HFF-Myc (cell line): ENCODE results near the gene DLG4.

Experiments
- DNase-seq: peaks from one replicate; pipeline ENCODE4 v3.0.0-alpha.2; 2011; ENCODE audit warnings: low read depth; ENCODE audit errors: extremely low read depth
- H3K4me3 ChIP-seq: replicated peaks from 2 replicates; pipeline ENCODE4 v1.5.1; 2011; ENCODE audit warnings: low read depth, mild to moderate bottlenecking, control low read depth, low read length
- CTCF ChIP-seq: IDR thresholded peaks from 2 replicates; pipeline ENCODE4 v1.5.1; 2012; ENCODE audit warnings: mild to moderate bottlenecking, low read depth, low read length, control low read depth; ENCODE audit errors: missing control alignments

DLG4 gene

DNA sequence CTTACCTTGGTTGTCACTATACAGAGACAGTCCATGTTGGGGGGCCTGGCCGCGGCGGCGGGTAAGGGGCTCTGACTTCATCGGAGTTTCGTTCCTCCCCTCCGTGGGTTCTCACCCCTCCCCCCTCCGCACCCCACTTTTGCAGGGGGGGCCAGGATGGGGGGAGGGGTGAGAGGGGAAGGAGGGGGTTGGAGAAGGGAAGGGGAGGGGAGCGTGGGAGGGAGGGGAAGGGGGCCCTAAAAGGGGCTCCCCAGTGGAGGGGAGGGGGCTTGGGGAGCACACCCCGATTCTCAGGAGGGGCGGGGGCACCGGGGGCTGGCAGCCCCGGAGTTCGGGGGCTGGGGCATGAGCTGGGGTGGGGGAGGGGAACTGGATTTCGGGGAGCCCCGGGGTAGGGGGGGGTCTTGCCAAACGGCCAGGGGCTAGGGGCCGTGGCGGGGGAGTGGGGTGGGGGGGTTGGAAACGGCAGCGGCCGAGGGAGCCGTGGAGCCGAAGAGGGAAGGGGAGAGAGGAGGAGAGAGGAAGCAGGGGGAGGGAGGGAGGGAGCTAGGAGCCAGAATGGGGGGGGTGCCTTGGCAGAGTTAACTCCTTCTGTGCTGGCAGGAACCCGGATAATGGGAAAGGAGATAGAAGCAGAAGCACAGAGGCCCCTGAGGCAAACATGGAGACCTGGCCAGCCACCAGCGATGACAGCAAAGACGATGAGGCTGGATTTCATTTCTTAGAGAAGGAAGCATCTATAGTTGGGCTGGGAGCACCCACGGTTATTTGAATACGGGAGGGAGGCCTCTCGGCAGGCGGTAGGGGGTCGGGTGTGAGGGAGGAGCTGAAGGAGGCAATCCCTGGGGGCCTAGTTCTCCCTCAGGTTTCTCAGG lies 2.3 kb downstream of the DLG4 start:
- no peak for TF ChIP-seq CTCF
- no peak for DNase-seq
- peak overlapping the region; percentile 63 for H3K4me3 ChIP-seq

- TF ChIP-seq CTCF = no peak
Observed at GRCh38 chr17:7216242-7217112, 3.2 kb downstream of the DLG4 start.

DNA sequence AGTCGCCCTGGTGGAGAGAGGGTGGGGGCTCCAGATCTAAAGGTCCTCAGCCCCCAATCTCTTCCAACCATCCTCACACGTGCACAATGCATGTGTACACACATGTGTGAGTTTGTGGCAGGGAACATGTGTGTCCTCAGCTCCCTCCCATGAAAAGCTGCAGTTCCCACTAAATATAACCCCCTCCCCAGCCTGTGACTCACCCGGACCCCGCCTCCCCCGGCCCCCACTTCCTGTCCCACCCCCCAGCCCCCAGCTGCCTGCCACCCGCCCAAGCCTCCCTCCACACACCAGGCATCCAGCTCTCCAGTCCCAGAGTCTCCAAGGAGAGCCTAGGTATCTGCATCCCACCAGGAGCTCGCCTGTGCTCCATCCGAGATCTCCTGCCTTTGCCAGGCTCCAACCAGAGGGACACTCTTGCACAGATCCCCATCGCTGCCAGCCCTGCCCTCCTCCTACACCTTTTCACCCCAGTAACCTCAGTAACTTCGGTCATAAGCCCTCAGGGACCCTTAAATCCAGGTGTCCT lies 3.9 kb downstream of the DLG4 start:
- DNase-seq = no peak
- peak overlapping the region; percentile 63 for H3K4me3 ChIP-seq
- no peak for TF ChIP-seq CTCF

More at GRCh38 chr17:7216242-7217112, 3.2 kb downstream of the DLG4 start:
- no peak for DNase-seq
- H3K4me3 ChIP-seq = peak overlapping the region; percentile 63

GRCh38 chr17:7215136-7215638 lies 4.4 kb downstream of the DLG4 start:
- TF ChIP-seq CTCF = no peak
- no peak for DNase-seq
- H3K4me3 ChIP-seq = peak overlapping the region; percentile 63

GRCh38 chr17:7214300-7215135 lies 5.1 kb downstream of the DLG4 start:
- TF ChIP-seq CTCF = peak; percentile 61
- peak; percentile 92 for DNase-seq
- H3K4me3 ChIP-seq = peak overlapping the region; percentile 63

GRCh38 chr17:7213895-7214299 lies 5.7 kb downstream of the DLG4 start:
- peak; percentile 57 for DNase-seq
- TF ChIP-seq CTCF = peak; percentile 57
- peak overlapping the region; percentile 63 for H3K4me3 ChIP-seq
